Stimulated activated CD8-positive, alpha-beta memory T cell treated with anti-CD3 and anti-CD28 coated beads, Interleukin-7, amount 100 ng/mL, for 4 hours (primary cell): ENCODE measurements around the gene CLPSL1.
A peak's percentile ranks its signal among the peaks of the same experiment; 100 is the strongest.
"Not testable (repeated sequence)": the region's sequence is repeated elsewhere in the genome, so short reads cannot be mapped to it uniquely, and the experiment has no call there.

Experiments used
- DNase-seq, 2 donors: peaks; one replicate each; pipeline ENCODE4 v3.0.0-alpha.2; 2020; ENCODE audit warnings: low read depth in 2 of 2

CLPSL1 gene, protein sequence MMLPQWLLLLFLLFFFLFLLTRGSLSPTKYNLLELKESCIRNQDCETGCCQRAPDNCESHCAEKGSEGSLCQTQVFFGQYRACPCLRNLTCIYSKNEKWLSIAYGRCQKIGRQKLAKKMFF

DNA sequence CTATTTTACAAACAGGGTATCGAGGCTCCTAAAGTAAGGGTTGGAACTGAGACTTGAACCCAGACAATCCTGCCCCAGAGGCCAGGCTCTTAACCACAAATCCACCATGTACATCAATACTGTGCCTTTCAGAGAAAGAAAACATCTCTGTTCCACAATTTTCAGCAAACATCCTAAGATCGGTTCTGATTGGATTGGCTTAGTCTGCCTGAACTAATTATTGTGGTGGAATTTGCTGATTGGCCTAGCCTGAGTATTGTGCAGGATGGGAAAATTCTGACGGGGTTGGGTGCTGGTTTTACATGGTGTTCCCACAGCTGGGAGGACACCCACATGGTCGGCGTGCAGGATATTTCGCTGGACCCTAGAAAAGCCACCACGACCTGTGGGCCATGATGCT lies at the start of gene CLPSL1:
TSS of gene CLPSL1 (plus strand) at position 301 of the 400 bp plus-strand sequence. CDS start at position 393, 92 bp downstream.
- DNase-seq = no peak

DNA sequence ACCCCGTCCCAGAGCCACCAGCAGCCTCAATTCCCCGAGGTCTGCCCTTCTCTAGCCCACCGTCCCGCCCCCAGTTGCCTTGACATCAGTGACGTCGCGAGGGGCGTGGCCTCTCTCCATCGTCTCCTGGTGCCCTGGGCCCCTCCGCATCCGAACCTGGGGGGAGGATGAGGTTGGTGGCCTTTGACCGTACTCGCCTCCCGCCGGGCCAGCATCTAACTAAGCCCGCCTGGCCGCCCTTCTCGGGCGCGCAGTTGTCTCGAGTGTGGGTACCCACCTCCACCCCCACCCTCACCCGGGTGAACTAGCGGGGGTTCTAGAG lies 49.4 kb upstream of the CLPSL1 start:
- peak; percentile 88 to 91 for DNase-seq

DNA sequence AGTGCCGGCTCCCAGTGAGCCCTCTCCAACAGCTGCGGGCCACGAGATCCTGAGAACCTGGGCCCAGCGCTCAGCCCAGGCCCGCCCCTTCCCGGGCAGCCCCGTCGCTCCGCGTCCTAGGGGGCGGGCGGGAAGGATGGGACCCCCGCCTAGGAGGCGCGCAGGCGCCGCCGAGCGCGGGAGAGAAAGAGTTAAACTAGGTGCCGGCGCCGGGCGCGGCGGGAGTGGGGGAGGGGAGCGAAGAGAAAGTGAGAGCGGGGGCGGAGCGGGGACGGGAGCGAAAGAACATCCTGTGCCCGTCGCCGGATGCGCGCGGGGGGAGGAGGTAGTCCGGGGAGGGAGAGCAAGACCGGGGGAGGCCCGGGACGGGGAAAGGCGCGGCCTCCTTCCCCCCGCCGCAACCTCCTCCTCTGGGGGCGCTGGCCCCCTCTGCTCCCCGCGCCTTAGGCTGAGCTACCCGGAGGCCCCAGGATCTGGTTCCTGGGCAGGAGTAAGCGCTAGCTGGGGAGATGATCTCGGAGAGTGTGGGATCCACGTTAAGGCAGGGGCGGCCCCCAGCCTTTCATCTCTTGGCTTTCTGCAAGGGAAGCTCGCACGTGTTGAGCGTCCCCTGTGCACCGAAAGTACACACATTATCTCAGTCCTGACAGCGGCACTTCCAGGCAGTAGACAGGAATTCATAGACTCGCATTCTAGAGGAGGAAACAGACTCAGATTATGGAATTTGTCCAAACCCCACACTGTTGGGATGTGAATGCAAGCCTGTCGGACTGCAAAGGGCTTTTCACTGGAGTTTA lies 48.9 kb upstream of the CLPSL1 start:
- peak; percentile 83 to 94 for DNase-seq

DNA sequence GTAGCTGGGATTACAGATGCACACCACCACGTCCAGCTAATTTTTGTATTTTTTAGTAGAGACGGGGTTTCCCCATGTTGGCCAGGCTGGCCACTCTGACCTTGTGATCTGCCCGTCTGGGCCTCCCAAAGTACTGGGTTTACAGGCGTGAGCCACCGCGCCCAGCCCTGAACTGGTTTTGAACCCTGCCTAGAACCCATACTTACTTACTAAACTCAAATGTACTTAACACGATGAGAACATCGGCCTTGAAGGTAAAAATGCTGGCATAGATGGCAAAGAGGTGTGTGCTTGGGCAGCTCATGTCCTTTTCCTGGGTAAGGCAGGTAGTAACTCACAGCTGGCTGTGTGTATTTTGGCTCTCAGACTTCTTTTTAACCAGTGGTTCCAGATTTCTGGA lies 47.2 kb upstream of the CLPSL1 start:
- no peak for DNase-seq

DNA sequence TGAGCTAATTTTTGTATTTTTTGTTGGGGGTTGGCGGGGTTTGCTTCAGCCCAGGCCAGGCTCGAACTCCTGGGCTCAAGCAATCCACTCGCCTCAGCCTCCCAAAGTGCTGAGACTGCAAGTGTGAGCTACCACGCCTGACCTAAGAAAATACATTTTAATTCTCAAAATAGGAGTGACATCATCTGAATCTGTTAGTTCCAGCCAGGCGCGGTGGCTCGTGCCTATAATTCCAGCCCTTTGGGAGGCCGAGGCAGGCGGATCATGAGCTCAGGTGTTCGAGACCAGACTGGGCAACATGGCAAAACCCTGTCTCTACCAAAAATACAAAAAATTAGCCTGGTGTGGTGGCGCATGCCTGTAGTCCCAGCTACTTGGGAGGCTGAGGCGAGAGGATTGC lies 46.5 kb upstream of the CLPSL1 start:
- DNase-seq = not testable (repeated sequence)

DNA sequence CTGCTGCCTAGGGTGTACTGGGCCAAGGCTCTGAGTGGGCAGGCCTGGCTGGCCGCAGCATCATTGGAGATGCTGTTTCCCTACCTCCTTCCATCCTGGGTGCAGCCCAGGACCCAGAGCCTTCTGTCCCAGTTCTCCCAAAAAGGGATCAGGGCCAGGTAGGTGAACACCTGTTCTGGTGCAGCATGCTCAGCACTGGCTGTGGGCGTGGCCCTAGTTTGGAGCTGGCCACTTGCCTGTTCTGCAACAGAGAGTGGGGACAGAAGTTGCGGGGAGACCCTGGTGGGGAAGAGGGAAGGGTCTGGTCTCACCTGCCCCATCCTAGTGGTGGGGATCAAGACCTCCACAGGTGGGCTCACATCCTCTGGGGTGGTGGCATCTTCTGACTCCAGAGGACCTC lies 45.4 kb upstream of the CLPSL1 start:
- DNase-seq = no peak

DNA sequence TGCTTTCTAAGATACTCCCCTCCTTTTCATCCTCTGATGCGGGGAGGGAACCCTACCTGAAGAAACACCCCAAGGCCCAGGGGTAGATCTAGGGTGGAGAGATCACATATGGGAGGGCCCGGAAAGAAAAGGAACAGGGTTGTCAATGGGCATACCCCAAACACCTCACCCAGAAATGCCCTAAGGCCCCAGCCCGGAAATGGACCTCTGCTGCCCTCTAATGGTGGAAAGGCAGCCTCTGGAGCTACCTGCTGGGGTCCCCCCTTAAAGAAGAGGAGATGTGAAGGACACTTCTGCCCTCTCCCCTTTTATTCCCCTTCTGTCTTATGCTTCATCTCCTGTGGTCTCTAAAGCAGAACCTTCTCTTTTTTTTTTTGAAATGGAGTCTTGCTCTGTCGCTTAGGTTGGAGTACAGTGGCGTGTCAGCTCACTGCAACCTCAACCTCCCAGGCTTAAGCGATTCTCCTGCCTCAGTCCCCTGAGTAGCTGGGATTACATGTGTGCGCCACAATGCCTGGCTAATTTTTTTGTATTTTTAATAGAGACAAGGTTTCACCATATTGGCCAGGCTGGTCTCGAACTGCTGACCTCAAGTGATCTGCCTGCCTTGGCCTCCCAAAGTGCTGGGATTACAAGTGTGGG lies 44.4 kb upstream of the CLPSL1 start:
- DNase-seq = peak; percentile 70 to 77

DNA sequence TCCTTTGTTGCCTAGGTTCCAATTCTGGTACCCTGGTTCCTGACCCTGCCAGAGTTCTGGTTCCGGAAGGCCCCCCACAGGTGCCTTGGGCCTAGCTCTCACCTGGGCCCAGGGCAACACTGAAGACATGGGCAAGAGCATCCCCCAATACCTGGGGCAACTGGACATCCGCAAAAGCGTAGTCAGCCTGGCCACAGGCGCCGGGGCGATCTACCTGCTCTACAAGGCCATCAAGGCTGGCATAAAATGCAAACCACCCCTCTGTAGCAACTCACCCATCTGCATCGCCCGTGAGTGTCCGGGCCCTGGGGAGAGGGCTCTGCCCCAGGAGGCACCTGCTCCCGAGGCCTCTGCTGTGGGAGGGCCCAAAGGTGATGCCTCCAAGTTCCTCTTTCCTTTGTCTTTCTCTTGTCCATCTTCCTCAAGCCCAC lies 43.8 kb upstream of the CLPSL1 start, which contains the start of gene ARMC12:
TSS of gene ARMC12 (plus strand) at position 51 of the 431 bp plus-strand sequence. CDS start at position 128, 77 bp downstream.
- DNase-seq = no peak

DNA sequence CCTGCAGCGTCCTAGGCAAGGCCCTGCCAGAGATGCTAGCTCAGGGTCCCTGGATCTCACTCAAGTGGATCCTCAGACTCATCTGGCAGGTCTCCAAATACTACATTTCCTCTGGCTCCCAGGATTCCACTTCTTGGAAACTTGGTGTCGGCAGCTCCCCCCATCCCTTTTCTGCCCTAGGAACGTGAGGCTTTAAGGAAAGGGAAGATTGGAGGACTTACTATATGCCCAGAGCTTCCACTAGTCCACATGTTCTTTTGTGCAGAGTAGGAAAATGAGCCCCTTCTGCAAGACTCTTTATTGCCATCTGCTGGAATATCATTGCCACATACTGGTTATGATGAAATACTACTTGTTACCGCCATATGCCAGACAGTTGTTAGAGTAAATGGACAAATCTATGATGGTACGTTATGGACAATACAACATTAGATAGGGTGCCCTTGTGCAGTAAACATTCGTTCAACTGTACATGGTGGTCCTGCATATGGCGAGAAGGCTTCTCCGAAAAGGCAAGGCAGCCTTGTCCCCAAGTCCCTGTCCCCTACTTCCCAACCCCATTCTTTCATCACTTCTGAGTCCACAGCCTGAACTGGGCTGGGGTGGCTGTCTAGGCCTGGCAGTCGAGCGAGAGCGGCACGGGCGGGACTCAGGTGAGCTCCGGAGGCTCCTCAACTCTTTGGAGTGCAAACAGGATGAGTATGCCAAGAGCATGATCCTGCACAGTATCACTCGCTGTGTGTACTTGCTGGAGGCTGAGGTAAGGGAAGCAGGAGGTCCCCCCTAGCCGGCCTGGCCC lies 43.2 kb upstream of the CLPSL1 start:
- no peak for DNase-seq

DNA sequence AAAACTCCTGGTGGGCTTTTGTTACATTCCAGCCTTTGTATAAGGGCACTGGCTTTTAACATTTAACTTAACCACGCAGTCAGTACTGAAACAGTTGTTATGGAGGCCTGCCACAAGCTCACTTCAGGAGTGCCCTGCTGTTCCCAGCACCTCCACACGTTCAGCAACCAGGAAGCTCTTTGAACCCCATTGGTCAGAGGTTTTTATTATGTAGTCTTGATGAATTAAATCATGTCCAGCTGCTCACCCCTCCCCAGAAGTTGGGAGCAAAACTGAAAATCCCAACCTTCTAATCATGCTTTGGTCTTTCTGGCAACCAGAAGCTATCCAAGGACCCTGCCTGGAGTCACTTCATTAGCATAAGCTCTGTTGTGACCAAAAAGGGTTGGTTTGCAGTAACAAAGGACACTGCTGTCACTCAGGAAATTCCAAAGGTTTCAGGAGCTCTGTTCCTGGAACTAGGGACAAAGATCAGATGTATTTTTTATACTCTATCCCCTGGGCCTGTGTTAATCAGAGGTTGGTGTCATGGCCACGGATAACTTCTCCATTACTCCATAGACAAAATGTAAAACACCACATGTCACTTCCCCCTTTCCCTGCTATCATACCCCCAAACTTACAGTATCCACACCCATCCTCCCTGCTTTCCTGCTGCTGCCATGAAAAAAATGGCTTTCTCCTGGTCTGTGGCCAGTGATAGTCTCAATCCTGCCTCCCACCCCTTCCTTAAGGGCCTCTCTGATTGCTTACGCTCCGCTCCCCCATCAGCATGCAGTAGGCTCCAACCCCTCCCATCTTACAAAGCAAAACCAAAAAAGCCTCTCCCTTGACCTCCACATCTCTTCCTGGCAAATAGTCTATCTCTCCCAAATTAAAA lies 40.9 kb upstream of the CLPSL1 start:
- no peak for DNase-seq

DNA sequence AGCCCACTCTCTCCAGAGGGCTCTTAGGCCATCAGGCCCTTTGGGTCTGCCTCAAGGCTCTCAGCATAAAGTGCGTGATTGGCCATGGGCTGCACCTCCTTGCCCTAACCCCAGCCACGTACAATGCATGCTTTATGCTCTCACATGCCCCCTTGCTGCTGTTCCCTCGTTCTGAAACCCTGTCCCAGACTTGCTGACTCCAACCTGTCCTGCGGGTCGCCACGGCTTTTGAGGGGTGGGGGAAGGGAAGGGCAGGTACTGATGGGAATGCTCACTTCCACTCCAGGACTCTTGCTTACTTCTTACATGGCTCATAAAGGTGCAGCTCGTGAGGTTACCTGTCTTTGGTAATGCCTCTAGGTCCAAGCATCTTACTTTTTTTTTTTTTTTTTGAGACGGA lies 38.0 kb upstream of the CLPSL1 start:
- no peak for DNase-seq

DNA sequence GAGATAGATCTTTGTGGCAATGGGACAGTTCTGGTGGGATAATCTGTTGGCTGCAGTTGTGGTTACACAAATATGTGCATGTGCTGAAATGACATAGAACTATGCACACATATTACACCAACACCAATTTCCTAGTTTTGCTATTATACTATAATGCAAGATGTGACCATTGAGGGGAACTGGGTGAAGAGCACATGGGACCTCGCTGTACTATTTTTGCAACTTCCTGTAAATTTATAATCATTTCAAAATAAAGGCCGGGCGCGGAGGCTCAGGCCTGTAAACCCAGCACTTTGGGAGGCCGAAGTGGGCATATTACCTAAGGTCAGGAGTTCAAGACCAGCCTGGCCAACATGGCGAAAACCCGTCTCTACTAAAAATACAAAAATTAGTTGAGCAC lies 35.3 kb upstream of the CLPSL1 start:
- DNase-seq = no peak

DNA sequence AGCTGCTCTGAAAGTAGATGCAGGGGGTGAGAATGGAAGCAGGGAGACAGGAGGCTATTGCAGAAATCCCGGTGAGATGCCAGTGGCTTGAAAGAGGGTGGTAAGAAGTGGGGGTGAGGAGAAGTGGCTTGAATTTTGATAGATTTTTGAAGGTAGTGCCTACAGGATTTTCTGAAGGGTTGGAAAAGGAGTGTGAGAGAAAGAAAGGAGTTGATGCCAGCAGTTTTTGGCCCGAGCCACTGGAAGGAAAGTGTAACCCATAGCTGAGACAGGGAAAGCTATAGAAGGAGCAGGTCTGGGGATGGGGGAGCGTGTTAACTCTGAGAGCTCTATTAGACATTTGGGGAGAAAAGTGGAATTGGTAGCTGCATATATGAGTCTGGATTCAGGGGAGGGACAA lies 34.3 kb upstream of the CLPSL1 start:
- no peak for DNase-seq

DNA sequence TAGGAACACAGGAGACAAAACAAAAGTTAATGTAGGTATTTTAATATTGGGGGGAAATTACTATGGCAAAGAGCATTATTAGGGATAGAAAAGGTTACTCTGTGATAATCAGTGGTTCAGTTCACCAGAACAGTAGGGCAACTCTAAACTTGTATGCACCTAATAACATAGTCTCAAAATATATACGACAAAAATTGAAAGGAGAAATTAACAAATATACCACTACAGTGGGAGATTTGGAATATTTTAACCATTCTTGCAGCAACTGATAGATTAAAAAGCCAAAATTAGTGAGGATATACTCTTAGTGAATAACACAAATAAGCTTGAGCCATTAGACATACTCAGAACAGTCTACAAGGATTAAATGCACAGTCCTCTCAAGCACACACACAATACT lies 32.9 kb upstream of the CLPSL1 start:
- DNase-seq = no peak

DNA sequence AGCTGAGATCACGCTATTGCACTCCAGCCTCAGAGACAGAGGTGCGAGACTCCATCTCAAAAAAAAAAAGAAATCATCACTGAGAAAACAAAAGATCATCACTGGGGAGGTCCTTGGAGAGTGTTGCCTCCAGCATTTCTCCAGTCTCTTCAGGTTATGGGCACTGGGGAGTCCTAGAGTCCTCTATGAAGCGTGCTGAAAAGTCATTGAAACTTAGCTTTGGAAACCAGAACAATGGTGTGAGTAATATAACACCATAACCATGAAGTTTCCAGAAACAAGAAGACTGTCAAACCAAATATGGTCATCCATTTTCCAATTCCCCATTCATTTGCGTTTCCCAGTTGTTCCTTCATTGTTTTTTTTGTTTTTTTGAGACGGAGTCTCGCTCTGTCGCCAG lies 30.3 kb upstream of the CLPSL1 start:
- no peak for DNase-seq

DNA sequence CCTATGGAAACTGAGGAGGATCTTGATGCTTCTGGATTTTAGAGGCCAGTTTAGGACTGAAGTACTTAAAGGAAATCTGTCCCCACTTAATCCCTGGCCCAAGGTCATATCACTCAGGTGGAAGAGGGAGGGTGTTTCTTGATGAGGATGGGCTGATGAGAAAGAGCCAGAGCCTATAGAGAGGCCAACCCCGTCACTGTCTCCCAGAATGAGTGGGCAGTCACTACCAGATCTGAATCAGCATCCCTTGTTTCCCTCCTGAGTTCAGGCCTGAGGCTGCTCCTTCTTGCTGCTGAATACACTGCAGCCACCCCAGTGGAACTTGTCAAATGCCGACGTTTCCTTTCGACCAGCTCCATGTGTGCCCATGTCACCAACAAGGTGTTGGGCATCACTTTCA lies 29.2 kb upstream of the CLPSL1 start:
- no peak for DNase-seq

DNA sequence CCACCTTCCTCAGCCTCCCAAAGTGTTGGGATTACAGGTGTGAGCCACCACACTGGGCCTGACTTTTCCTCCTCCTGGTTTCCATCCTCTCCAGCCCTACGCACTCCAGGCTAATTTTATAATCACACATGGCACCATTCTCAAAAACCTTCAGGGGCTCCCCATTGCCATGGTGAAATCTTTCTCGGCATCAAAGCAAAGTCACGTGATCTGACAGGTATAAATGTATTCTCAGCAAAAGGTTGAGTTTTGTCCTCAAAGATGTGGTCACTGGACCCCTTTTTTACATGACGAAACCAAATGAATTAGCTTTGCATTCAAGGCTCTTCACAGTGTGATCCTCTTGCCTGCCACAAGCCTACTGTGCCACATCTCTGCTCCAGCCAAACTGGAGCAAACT lies 28.5 kb upstream of the CLPSL1 start:
- DNase-seq = no peak

DNA sequence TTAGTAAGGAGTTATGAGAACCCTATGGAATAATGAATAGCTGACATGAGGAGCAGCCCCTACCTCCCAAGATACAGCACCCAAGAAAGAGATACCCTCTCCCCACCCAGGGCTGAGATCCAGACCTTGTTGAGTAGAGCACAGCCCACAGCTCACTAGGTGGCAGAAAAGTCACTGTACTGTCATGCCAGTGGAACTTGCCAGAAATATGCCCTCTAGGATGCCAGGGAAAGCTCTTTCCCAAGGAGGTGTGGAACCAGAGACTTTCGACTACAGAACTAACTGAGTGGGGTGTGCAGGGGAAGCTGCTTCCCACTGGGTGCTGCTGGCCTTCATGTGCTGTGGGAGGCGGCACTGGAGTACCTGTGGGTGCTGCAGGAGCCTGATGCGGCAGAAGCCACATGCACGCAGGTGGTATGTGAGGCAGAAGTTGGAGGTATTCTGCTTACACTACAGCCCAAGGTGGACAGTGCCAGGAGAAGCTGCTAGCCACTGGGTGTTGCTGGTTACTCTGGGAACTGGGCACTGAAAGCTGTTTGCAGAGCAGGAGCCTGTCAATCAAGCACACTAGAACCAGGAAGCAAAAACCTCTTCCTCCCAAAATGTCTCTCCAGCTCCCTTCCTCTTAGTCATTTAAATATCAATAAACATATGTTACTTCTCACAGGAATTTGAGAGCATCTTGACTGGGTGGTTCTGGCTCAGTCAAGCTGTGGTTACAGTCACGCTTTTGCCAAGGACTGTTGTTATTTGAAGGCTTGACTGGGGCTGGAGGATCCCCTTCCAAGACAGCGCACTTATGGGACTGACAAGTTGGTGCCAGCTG lies 26.2 kb upstream of the CLPSL1 start:
- no peak for DNase-seq

DNA sequence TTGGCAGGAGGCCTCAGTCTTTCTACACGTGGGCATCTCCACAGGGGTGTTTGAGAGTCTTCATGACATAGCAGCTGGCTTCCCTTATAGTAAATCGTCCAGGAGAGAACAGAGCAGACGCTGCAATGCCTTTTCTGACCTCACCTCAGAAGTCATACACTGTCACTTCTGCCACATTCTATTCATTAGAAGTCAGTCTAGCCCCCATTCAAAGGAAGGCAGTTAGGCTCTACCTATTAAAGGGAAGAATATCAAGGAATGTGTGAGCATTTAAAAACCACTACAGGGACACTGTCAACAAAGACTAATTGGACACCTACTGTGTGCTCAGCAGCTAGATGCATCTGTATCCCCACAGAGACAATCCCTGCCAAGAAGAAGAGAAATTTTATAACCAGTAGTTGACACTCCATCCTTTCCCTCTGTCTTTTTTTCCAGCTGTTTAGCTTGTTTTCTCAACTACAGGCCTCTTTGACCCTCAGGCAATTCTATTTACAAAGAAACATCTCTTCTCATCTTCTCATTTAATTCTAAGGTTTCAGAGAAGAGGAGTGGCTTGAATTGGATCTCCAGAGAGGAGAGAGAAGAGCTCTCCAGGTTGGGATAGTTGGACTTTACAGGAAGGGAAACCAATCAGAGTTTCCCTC lies 25.4 kb upstream of the CLPSL1 start:
- no peak for DNase-seq
